IPS DF 6.9 (cell line): ENCODE measurements around the gene HMGN5.

Experiments
- DNase-seq: peaks from one replicate; pipeline ENCODE4 v3.0.0-alpha.2; 2013; ENCODE audit warnings: low read depth, low spot score
- H3K27ac ChIP-seq: one replicate; pipeline ENCODE4 v1.5.1; 2013; ENCODE audit warnings: low read length, control low read depth
- H3K27me3 ChIP-seq: 2 replicates; pipeline ENCODE4 v1.6.1; 2013; ENCODE audit warnings: mild to moderate bottlenecking, low read length; ENCODE audit not compliant: control insufficient read depth, insufficient read depth
- H3K36me3 ChIP-seq: 2 replicates; pipeline ENCODE4 v1.6.1; 2013; ENCODE audit warnings: low read length; ENCODE audit not compliant: control insufficient read depth, insufficient read depth
- H3K4me1 ChIP-seq: 2 replicates; pipeline ENCODE4 v1.6.1; 2013; ENCODE audit warnings: low read length; ENCODE audit not compliant: control insufficient read depth, insufficient read depth
- H3K4me3 ChIP-seq: 2 replicates; pipeline ENCODE4 v1.5.1; 2013; ENCODE audit warnings: mild to moderate bottlenecking, low read length
- H3K9me3 ChIP-seq: 2 replicates; pipeline ENCODE4 v1.6.1; 2013; ENCODE audit warnings: low read length, inconsistent platforms; ENCODE audit not compliant: control insufficient read depth, insufficient read depth
- WGBS: extraction: QIAGEN DNeasy Blood & Tissue Kit; methylation state at CpG from one replicate; pipeline ENCODE4 v1.1.7; 2013; ENCODE audit warnings: mixed read lengths, missing lambda C conversion rate; ENCODE audit not compliant: insufficient read length, insufficient coverage; 5-methylcytosine and 5-hydroxymethylcytosine counted together

The HMGN5 gene

DNA sequence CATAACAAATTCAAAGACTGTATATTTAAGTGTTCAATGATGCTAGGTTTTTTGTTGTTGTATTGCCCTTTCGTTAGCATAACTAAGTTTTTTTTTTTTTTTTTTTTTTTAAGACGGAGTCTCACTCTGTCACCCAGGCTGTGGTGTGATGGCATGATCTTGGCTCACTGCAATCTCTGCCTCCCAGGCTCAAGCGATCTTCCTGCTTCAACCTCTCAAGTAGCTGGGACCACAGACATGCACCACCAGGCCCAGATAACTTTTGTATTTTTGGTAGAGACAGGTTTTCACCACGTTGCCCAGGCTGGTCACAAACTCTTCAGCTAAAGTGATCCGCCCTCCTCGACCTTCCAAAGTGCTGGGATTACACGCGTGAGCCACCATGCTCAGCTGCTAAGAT is 7.2 kb upstream of the HMGN5 start:
- no peaks in the 10 kb centered on the region for H3K27me3 ChIP-seq
- DNase-seq = no peak
- no peaks in the 10 kb centered on the region for H3K4me1 ChIP-seq
- no peak overlapping the region for H3K4me3 ChIP-seq
- no peaks in the 10 kb centered on the region for H3K9me3 ChIP-seq
- no peak overlapping the region for H3K27ac ChIP-seq
- H3K36me3 ChIP-seq = no peaks in the 10 kb centered on the region
- no CpG with 5 or more reads among the region's 8 CpGs for WGBS

DNA sequence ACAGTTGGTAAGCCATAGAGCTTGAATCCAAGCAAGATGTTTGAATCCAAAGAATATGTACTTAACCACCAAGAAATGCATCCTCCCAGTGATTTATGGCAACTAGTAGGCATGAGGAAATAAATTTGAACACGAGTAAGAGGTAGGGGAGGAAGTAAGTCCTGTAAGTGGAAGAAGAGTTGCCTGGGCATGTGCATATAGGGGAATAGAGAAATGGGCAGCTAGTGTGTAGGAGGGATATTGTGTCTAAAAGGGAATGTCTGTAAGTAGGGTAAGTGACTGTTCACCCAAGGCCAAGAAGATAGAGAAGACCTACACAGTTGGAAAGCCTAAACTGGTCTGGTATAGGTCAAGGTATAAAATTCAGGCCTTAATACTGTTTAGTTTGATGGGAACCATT is 4.8 kb upstream of the HMGN5 start:
- Histone ChIP-seq H3K36me3 (no peaks in the 10 kb centered on the region), H3K9me3 (no peaks in the 10 kb centered on the region), H3K27ac (no peak overlapping the region), H3K4me3 (no peak overlapping the region), H3K27me3 (no peaks in the 10 kb centered on the region), H3K4me1 (no peaks in the 10 kb centered on the region)
- WGBS = no CpG with 5 or more reads among the region's 1 CpG
- DNase-seq = no peak

DNA sequence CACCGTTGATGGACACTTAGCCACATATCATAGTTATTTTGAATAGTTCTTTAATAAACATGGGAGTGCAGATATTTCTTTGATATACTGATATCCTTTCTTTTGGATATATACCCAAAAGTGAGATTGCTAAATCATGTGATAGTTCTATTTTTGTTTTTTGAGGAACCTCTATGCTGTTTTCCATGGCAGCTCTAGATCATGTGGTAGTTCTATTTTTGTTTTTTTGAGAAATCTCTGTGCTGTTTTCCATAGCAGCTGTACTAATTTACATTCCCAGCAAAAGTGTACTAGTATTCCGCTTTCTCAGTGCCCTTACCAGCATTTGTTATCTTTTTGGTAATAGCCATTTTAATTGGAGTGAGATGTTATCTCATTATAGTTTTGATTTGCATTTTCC is 3.8 kb upstream of the HMGN5 start:
- H3K4me3 ChIP-seq = no peak overlapping the region
- WGBS = no CpG with 5 or more reads among the region's 2 CpGs
- H3K9me3 ChIP-seq = no peaks in the 10 kb centered on the region
- DNase-seq = no peak
- no peaks in the 10 kb centered on the region for H3K36me3 ChIP-seq
- no peaks in the 10 kb centered on the region for H3K4me1 ChIP-seq
- no peak overlapping the region for H3K27ac ChIP-seq
- no peaks in the 10 kb centered on the region for H3K27me3 ChIP-seq

DNA sequence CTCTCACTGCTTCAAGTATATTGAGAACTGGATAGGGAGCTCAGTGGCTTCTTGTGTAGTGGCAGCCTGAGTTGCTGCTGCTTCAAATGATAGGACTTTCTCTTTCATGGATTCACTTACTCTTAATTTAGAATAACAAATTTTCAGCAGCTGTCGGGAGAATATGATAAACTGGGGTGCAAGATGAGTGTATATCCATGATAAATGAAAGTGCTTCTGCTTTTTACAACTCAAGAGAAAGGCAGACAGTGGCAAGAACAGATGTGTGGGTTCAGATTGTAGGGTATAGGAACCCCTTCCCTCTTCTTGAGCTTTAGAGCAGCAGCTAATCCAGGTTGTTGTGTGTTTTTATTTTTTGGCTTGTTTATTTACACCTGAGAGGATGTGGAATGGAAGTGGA is 1.2 kb upstream of the HMGN5 start:
- Histone ChIP-seq H3K27me3 (no peaks in the 10 kb centered on the region), H3K4me3 (no peak overlapping the region; the same call in 1 of the 2 replicates), H3K27ac (no peak overlapping the region), H3K4me1 (no peaks in the 10 kb centered on the region), H3K36me3 (no peaks in the 10 kb centered on the region), H3K9me3 (no peaks in the 10 kb centered on the region)
- no peak for DNase-seq
- WGBS = no CpG with 5 or more reads among the region's 1 CpG

DNA sequence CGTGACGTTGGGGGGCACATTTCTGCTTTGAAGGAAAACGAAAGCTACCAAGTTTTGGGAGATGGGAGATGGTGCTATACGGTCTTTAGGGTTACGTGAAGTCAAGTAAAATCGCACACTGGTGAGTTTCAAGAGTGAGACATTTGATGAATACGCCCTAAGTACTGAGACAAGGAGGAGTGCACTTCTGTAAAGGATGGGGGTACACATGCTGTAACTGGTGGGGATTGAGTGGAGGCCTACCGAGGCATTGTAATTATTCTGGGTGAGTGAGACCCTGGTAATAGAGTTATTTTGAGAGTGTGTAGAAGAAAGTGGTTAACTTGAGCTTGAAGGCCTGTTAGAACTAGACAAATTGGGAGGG is 725 bp upstream of the HMGN5 start:
- H3K4me3 ChIP-seq = peak overlapping the region; percentile 60; the same call in 1 of the 2 replicates
- H3K36me3 ChIP-seq = no peaks in the 10 kb centered on the region
- no CpG with 5 or more reads among the region's 8 CpGs for WGBS
- H3K27me3 ChIP-seq = no peaks in the 10 kb centered on the region
- no peaks in the 10 kb centered on the region for H3K9me3 ChIP-seq
- H3K27ac ChIP-seq = no peak overlapping the region
- no peak for DNase-seq
- no peaks in the 10 kb centered on the region for H3K4me1 ChIP-seq

DNA sequence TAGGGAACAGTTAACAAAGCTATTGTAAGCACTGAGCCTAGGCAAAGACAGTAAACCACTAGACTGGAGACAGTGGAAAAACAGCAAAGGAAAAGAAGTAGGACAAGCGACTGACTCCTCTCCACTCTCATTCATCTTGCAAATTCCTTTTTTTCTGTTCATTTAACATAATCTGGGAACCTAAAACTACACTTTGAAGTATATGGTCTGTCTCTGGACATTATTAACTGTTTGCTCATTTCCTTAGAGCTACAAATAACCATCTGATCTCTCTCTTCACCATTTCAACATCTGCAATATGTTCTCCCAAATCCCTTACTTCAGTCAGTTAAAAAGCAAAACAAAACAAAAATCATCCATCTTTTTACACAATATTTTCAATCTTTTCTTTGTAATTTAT is 642 bp downstream of the HMGN5 start:
- DNase-seq = no peak
- no peaks in the 10 kb centered on the region for H3K9me3 ChIP-seq
- no peak overlapping the region for H3K27ac ChIP-seq
- no CpG with 5 or more reads among the region's 1 CpG for WGBS
- H3K27me3 ChIP-seq = no peaks in the 10 kb centered on the region
- no peak overlapping the region for H3K4me3 ChIP-seq
- no peaks in the 10 kb centered on the region for H3K36me3 ChIP-seq
- H3K4me1 ChIP-seq = no peaks in the 10 kb centered on the region

DNA sequence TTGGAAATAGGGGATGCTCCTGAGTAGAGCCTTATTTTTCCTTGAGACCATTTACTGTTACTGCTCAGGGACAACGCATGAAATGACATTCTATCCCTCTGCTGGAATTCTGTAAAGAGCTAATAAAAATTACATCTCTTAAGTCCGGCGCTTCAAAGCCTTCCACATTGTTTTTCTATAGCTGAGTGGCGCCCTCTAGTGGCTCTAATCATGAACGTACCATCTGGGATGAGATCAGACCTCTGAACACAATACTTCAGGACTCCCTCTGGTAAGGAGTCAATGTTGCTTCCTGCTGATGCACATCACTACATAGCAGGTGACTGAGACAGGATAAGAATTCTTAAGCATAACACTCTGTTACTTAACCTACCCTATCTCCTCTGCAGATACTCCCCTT is 6.0 kb downstream of the HMGN5 start:
- Histone ChIP-seq H3K36me3 (no peaks in the 10 kb centered on the region), H3K4me1 (no peaks in the 10 kb centered on the region), H3K4me3 (no peak overlapping the region), H3K27ac (no peak overlapping the region), H3K9me3 (no peaks in the 10 kb centered on the region), H3K27me3 (no peaks in the 10 kb centered on the region)
- no CpG with 5 or more reads among the region's 5 CpGs for WGBS
- DNase-seq = peak; percentile 20

DNA sequence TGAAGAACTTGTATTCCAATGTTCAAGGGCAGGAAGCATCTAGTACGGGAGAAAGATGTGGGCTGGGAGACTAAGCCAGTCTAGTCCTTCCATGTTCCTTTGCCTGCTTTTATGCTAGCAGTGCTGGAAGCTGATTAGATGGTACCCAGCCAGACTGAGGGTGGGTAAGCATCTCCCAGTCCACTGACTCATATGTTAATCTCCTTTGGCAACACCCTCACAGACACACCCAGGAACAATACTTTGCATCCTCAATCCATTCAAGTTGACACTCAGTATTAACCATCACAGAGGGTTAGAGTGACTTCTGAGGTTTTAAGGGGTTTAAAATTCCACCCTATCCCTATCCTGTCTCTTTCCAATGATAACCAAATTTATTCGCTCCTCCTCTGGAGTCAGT is 6.5 kb downstream of the HMGN5 start:
- Histone ChIP-seq H3K27me3 (no peaks in the 10 kb centered on the region), H3K36me3 (no peaks in the 10 kb centered on the region), H3K4me1 (no peaks in the 10 kb centered on the region), H3K4me3 (no peak overlapping the region), H3K9me3 (no peaks in the 10 kb centered on the region), H3K27ac (no peak overlapping the region)
- no CpG with 5 or more reads among the region's 2 CpGs for WGBS
- DNase-seq = no peak

DNA sequence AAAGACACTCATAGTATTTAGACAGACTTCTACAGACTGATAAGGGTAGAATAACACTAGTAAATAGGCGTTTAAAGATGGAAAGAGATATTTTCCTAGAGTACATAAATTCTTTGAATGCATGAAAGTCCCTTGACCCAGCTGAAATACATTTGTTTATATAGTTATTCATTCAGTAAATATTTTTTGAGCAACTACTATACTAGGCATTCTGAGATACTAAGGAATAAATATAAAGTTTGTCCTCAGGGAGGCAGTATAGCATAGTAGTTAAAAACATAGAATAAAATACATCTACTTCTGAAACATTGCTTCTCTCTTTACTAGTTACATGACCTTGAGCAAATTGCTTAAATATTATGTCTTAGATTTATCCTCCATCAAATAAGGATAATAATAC is 27.4 kb downstream of the HMGN5 start:
- Histone ChIP-seq H3K27ac (no peak overlapping the region), H3K4me1 (no peaks in the 10 kb centered on the region), H3K9me3 (no peaks in the 10 kb centered on the region), H3K36me3 (no peaks in the 10 kb centered on the region), H3K4me3 (no peak overlapping the region), H3K27me3 (no peaks in the 10 kb centered on the region)
- no CpG with 5 or more reads among the region's 1 CpG for WGBS
- DNase-seq = no peak

DNA sequence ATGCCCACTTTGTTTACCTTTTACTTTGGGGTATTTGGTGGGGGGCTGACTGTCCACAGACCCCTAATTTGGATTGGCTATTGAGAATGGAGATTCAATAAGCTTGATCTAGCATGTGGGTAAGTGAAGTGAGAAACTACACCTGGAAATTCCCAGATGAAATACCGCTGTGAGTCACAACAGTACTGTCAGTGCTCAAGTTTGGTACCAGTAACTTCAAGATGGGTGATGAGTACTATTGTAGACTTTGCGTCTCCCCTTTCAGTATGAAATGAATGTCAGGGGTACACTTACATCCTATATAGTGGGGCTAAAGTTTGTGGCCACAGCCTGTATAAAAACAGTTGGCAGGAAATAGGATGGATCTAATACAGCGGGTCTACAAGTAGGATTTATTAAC is 33.3 kb downstream of the HMGN5 start:
- no CpG with 5 or more reads among the region's 3 CpGs for WGBS
- H3K36me3 ChIP-seq = no peaks in the 10 kb centered on the region
- no peak for DNase-seq
- no peaks in the 10 kb centered on the region for H3K9me3 ChIP-seq
- no peak overlapping the region for H3K4me3 ChIP-seq
- no peak overlapping the region for H3K27ac ChIP-seq
- H3K4me1 ChIP-seq = no peaks in the 10 kb centered on the region
- no peaks in the 10 kb centered on the region for H3K27me3 ChIP-seq

DNA sequence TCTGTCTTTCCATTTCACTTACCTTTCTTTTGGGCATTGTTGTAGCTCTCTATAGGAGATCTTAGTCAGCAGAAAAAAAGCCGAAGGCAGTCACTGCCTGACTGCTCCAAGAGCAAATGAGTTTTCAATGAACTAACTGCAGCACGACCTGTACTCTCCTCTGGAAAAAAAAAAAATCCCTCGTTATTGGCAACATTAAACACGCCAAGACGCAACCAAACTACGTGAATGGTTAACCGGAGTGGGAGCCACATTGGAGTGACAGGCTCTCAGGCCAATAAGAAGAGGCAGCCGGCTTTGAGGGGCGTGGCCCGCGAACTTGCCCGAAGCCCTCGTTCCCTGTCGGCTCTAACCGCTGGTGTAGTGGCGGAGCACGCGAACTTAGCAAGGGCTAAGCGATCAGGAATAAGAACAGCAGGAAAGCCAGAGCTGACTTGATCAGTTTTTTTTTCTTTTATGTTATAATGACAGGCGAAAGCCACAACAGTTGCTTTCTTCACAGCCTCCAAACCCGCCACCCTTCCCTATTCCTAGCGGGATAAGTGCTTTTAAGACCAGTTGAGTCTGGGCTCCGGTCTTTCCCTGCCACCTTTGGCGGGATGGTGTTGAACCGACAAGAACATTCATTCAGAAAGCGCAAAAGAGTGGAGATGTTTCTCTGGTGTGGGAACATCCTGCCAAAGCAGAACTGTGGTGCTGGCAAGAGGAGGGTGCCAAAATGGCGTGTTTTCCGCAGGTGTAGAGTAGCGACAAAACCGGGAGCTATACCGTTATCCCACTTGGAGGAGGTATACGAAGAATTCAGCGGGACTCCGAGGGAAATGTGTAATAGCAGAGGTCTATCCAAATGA is 80.0 kb downstream of the HMGN5 start:
- Histone ChIP-seq H3K36me3 (no peaks in the 10 kb centered on the region), H3K9me3 (no peaks in the 10 kb centered on the region), H3K27ac (no peak overlapping the region), H3K27me3 (no peaks in the 10 kb centered on the region), H3K4me3 (peak overlapping the region; percentile 31; the same call in 1 of the 2 replicates), H3K4me1 (no peaks in the 10 kb centered on the region)
- no CpG with 5 or more reads among the region's 34 CpGs for WGBS
- peak; percentile 55 for DNase-seq
